T47D (cell line): ENCODE results near the gene OR13G1.

Experiments used
- DNase-seq, 2 experiments: peaks; one replicate each; pipeline versions ENCODE4 v3.0.0 to v3.0.0-alpha.2; 2011 to 2012; ENCODE audit warnings: low read depth in 1 of 2, low spot score in 1 of 2
- JUND ChIP-seq: IDR thresholded peaks from 2 replicates; pipeline ENCODE4 v1.6.1; 2012; ENCODE audit warnings: low read depth
- in situ Hi-C: cut with HindIII; loops from 2 replicates; pipeline ENCODE4 v1.10.0; 2016; ENCODE audit warnings: low sequenced_read_pairs, low pct_unique_long_range_greater_than_20kb

OR13G1 gene

GRCh38 chr1:247642742-247643141 is 36.8 kb downstream of the OR13G1 start:
- in situ Hi-C loops, result no loop called here
- TF ChIP-seq JUND, result no peak
- no peak for DNase-seq

- in situ Hi-C loops, result no loop called here
- DNase-seq, result peak; percentile 80 to 88
- TF ChIP-seq JUND, result no peak
Measured at GRCh38 chr1:247639381-247639981, 40.1 kb downstream of the OR13G1 start.

- in situ Hi-C loops, result no loop called here
- DNase-seq, result no peak
- TF ChIP-seq JUND, result no peak
Measured at GRCh38 chr1:247638781-247639180, 40.8 kb downstream of the OR13G1 start.

- no peak for TF ChIP-seq JUND
- DNase-seq, result no peak
- in situ Hi-C loops, result no loop called here
Measured at GRCh38 chr1:247638011-247638410, 41.5 kb downstream of the OR13G1 start.

GRCh38 chr1:247627951-247628350 is 51.6 kb downstream of the OR13G1 start:
- in situ Hi-C loops, result no loop called here
- DNase-seq, result peak in 1 of 2 experiments; percentile 36
- TF ChIP-seq JUND, result no peak
